A673 (cell line): ENCODE data around the gene CCDC179.

ENCODE experiments used
- CTCF ChIP-seq: fragments of 300-800, 200-600 bp; sonication (generic); conservative IDR thresholded peaks from 2 replicates; pipeline ENCODE4 v1.5.1; 2017; ENCODE audit warnings: low read depth, mild to moderate bottlenecking, antibody characterized with exemption, low read length, moderate library complexity, mixed read lengths
- EZH2 ChIP-seq: fragments of 200-600 bp; sonication (generic); IDR thresholded peaks from 2 replicates; pipeline ENCODE4 v1.6.1; 2017; ENCODE audit warnings: borderline replicate concordance, low read depth, mild to moderate bottlenecking, mixed read lengths, antibody characterized with exemption, low read length; ENCODE audit not compliant: poor library complexity, severe bottlenecking

GRCh38 chr11:22808571-22809197 lies 51.6 kb downstream of the CCDC179 start:
- TF ChIP-seq CTCF (no peak), EZH2 (no peak)
